ENCODE results near the gene TP53I11.

DNA sequence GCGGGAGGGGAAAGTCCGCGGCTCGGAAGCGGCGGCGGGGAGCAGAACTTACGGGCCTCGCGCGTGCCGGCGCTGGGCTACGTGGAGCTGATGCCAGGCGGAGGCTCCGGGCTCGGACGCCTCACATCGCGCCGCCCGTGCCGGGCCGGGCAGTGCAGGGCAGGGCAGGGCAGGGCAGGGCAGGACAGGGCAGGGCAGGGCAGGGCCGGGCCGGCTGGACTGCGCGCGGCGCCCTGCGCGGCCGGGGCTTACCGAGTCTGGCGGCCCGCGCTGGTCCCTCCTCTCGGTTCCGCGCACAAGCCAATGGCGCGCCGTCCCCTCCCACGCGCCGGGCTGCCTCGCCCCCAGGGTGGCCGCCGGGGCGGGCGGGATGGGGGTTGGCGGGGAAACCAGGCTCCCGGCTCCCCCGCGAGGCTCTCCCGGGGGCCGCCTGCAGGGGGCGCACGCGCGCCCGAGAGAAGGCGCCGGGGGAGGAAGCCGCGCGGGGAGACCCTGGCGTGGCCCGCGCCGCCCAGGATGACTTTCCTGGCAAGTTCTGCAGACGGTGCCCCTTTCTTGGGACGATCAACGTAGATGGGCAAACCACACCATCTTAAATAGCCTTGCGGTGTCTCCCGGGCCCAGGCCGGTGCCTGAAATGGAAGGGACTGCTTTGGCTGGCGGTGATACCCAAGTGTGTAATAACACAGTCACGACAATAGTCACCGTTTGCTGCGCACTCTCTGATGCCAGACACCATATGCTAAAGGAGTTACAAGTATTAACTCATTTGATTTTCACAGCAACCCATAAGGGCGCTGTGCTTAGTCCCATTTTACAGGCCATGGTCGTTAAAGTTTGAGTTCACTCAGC is at the start of gene TP53I11:
- TF ChIP-seq, protein P1, sequence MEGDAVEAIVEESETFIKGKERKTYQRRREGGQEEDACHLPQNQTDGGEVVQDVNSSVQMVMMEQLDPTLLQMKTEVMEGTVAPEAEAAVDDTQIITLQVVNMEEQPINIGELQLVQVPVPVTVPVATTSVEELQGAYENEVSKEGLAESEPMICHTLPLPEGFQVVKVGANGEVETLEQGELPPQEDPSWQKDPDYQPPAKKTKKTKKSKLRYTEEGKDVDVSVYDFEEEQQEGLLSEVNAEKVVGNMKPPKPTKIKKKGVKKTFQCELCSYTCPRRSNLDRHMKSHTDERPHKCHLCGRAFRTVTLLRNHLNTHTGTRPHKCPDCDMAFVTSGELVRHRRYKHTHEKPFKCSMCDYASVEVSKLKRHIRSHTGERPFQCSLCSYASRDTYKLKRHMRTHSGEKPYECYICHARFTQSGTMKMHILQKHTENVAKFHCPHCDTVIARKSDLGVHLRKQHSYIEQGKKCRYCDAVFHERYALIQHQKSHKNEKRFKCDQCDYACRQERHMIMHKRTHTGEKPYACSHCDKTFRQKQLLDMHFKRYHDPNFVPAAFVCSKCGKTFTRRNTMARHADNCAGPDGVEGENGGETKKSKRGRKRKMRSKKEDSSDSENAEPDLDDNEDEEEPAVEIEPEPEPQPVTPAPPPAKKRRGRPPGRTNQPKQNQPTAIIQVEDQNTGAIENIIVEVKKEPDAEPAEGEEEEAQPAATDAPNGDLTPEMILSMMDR (optimal IDR thresholded peaks at IDR 0.05 in 1 of 3, IDR thresholded peaks at IDR 0.05 in 1 of 3, conservative IDR thresholded peaks at IDR 0.05 in 1 of 3; ENCODE audit: extremely low read depth in 1 of 3, insufficient read depth in 2 of 3, low read length in 3 of 3) = peak in 2 of 3 experiments; percentile 46 to 57
- no peak for TF ChIP-seq EZH2 (IDR thresholded peaks at IDR 0.05; ENCODE audit: low read length)

All from keratinocyte (primary cell).